Bronchial epithelial cell (primary cell): Measurements from ENCODE around the gene ZC3H4. TPM values are rescaled to one million over a fixed set of nuclear protein-coding genes. Genes with fewer than 3 reads are reported as not detected.

Experiments
- DNase-seq: peaks from one replicate; pipeline ENCODE4 v3.0.0-alpha.2; 2010; ENCODE audit warnings: low read depth
- FAIRE-seq: peaks from 2 replicates; lab custom pipeline; 2011; peaks lifted over from hg19 to GRCh38; lab: Jason Lieb, UNC
- H3K27me3 ChIP-seq: 2 replicates; pipeline ENCODE4 v1.5.1; 2011; ENCODE audit warnings: low read length; ENCODE audit not compliant: control insufficient read depth, insufficient read depth
- H3K36me3 ChIP-seq: 2 replicates; pipeline ENCODE4 v1.5.1; 2011; ENCODE audit warnings: low read length; ENCODE audit not compliant: control insufficient read depth, insufficient read depth
- H3K4me3 ChIP-seq: 2 replicates; pipeline ENCODE4 v1.5.1; 2011; ENCODE audit warnings: mild to moderate bottlenecking, low read depth, low read length, control low read depth
- total RNA-seq: library from RNA; depleted of rRNA; stranded (reverse); fragments of >200 nt; gene quantifications from 2 replicates; pipeline ENCODE4 v1.2.1, GENCODE V29; 2014
- TF ChIP-seq, protein P1 (sequence below): IDR thresholded peaks from 2 replicates; pipeline ENCODE4 v1.5.1; 2011; ENCODE audit warnings: mild to moderate bottlenecking, moderate library complexity, low read length, control low read depth, inconsistent platforms; ENCODE audit not compliant: insufficient read depth, severe bottlenecking

The ZC3H4 gene
- total RNA-seq, 1 donor from 2014 or later, result 2.6 TPM

DNA sequence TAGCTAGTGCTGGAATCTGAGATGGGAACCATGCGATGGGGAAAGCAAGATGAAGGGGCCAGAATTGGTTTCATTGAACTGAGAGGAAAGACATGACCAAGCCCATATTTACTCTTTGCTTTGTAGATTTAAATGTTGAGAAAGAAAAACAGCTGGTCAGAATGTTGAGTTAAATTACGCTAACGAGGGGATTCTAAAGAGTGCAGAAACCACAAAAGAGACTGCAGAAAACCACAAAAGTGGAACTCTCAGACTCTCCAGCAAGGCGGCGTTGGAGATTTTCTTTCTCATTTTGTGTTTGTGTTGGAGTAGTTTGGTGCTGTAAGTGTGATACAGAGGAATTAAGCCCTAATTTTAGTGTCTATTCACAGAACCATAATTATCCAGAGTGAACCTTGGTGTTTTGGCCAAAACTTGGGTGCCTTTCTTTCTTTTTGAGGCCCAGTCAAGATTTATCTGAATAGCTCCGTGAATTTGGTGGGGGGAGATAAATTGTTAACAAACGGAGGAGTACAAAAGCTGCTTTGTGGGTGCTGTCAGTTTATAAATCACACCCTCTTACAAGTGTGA, 43.4 kb upstream of the ZC3H4 start:
- FAIRE-seq, result no peak
- TF ChIP-seq, protein P1, sequence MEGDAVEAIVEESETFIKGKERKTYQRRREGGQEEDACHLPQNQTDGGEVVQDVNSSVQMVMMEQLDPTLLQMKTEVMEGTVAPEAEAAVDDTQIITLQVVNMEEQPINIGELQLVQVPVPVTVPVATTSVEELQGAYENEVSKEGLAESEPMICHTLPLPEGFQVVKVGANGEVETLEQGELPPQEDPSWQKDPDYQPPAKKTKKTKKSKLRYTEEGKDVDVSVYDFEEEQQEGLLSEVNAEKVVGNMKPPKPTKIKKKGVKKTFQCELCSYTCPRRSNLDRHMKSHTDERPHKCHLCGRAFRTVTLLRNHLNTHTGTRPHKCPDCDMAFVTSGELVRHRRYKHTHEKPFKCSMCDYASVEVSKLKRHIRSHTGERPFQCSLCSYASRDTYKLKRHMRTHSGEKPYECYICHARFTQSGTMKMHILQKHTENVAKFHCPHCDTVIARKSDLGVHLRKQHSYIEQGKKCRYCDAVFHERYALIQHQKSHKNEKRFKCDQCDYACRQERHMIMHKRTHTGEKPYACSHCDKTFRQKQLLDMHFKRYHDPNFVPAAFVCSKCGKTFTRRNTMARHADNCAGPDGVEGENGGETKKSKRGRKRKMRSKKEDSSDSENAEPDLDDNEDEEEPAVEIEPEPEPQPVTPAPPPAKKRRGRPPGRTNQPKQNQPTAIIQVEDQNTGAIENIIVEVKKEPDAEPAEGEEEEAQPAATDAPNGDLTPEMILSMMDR, result no peak
- H3K4me3 ChIP-seq, result no peak overlapping the region
- DNase-seq, result no peak
- peaks cover 11% of the 10 kb centered on the region for H3K36me3 ChIP-seq
- H3K27me3 ChIP-seq, result no peaks in the 10 kb centered on the region

DNA sequence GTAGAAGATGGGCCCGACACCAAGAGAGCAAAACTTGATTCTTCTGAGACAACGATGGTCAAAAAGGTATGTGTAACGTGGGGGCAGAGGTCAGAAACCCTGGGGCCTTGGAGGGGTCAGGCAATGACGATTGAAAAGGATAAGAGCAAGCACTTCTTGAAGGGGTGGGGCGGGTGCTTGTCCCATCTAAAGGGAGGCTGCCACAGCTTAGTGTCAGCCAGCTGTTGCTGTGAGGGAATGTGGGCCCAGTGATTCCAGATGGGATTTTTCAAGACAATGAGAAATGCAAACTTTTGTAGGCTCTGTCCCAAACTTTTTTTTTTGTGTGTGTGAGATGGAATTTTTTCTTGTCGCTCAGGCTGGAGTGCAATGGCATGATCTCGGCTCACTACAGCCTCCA, 41.6 kb upstream of the ZC3H4 start:
- TF ChIP-seq, protein P1, result no peak
- Histone ChIP-seq H3K4me3 (no peak overlapping the region), H3K36me3 (peaks cover 15% of the 10 kb centered on the region), H3K27me3 (no peaks in the 10 kb centered on the region)
- DNase-seq, result no peak
- FAIRE-seq, result no peak

- Histone ChIP-seq H3K36me3 (peaks cover 15% of the 10 kb centered on the region), H3K27me3 (no peaks in the 10 kb centered on the region), H3K4me3 (no peak overlapping the region)
- no peak for FAIRE-seq
- TF ChIP-seq, protein P1, result no peak
- DNase-seq, result peak; percentile 69
Measured at GRCh38 chr19:47153266-47153665, 39.7 kb upstream of the ZC3H4 start.

GRCh38 chr19:47152632-47153031, 39.1 kb upstream of the ZC3H4 start:
- no peak for FAIRE-seq
- TF ChIP-seq, protein P1, result no peak

DNA sequence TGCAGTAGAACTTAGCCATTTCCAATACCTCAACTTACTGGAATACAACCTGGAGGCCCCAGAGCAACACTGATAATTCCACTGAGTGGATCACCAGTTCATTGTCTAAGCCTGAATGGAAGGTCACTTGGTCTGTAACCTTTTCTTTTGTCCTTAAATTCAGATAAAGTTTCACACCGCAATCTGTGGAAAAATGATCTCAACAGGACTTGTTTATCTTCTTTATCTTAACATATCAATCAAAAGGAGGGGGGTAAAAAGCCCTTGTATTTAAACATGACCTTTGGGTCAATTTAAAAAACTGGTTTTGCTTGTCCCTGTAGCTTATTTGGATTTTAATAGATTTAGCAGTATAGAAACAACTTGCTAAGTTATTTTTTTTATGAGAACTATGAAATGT, 38.6 kb upstream of the ZC3H4 start:
- Histone ChIP-seq H3K4me3 (no peak overlapping the region), H3K36me3 (peaks cover 13% of the 10 kb centered on the region), H3K27me3 (no peaks in the 10 kb centered on the region)
- TF ChIP-seq, protein P1, result no peak
- DNase-seq (no peak), FAIRE-seq (no peak)

More at GRCh38 chr19:47152632-47153031, 39.1 kb upstream of the ZC3H4 start:
- H3K27me3 ChIP-seq, result no peaks in the 10 kb centered on the region
- DNase-seq, result peak; percentile 96
- no peak overlapping the region for H3K4me3 ChIP-seq
- peaks cover 14% of the 10 kb centered on the region for H3K36me3 ChIP-seq

- Histone ChIP-seq H3K4me3 (no peak overlapping the region), H3K27me3 (no peaks in the 10 kb centered on the region), H3K36me3 (peaks cover 9% of the 10 kb centered on the region)
- DNase-seq (no peak), FAIRE-seq (no peak)
- TF ChIP-seq, protein P1, result no peak
Measured at GRCh38 chr19:47151627-47152026, 38.1 kb upstream of the ZC3H4 start.
